MM.1S (cell line): ENCODE measurements around the gene SETD1A.

Source experiments
- CTCF ChIP-seq: fragments of 300-600 bp; sonication (generic); IDR thresholded peaks from 2 replicates; pipeline ENCODE4 v1.5.1; 2016; ENCODE audit warnings: antibody characterized with exemption, low read length, mixed read lengths
- EZH2 ChIP-seq: fragments of 300-600 bp; sonication (generic); optimal IDR thresholded peaks from 2 replicates; pipeline ENCODE3; 2017; ENCODE audit warnings: low read depth, mild to moderate bottlenecking, antibody characterized with exemption, low read length, mixed read lengths

- TF ChIP-seq CTCF (no peak), EZH2 (no peak)
Observed at GRCh38 chr16:31033709-31034492, 76.3 kb downstream of the SETD1A start.
